ENCODE results near the gene CNTNAP2.

GRCh38 chr7:148045521-148045920 lies 1928.9 kb downstream of the CNTNAP2 start:
- TF ChIP-seq CTCF (IDR thresholded peaks at IDR 0.05) (no peak), POLR2A (IDR thresholded peaks at IDR 0.05) (no peak), EP300 (IDR thresholded peaks at IDR 0.05) (no peak)

All from tibial nerve (tissue), 4 donors.